ENCODE measurements around the gene KNOP1. TPM values are rescaled to one million over a fixed set of nuclear protein-coding genes. Genes with fewer than 3 reads are reported as not detected.
"Not testable (repeated sequence)": the region's sequence is repeated elsewhere in the genome, so short reads cannot be mapped to it uniquely, and the experiment has no call there.

The KNOP1 gene
- total RNA-seq, 6 experiments from 2014 or later = 3.4 to 9.4 (median 7.3) TPM

DNA sequence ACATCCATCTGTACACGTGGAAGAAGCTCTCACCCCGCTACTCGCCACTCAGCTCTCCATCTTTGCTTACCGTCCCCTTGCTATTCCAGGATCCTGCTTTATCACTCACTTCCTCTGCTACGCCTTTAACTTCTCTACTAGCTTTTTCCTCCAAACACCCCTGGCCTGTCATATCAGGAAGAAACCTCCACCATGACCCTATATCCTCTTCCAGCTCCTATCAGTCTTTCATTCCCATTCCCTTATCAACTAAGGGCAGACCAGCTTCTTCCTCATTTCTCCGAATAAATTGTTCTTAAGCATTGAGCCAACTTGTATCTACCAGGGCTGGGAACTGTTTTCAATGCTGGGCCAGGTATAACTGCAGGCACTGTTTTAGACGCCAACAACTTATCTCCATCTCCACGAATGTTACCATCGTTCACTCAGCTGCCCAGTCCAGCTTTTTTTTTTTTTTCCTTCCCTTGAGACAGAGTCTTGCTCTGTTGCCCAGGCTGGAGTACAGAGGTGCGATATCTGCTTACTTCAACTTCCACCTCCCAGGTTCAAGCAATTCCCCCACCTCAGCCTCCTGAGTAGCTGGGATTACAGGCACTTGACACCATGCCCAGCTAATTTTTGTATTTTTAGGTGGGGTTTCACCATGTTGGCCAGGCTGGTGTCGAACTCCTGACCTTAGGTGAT lies 4.4 kb upstream of the KNOP1 start:
- WGBS (ENCODE audit: insufficient coverage, low coverage, low lambda C conversion rate, missing lambda C conversion rate) = 61% methylated on average over 10 of the region's 11 CpGs
- no peak overlapping the region for H3K4me3 ChIP-seq
- no peak overlapping the region for H3K27ac ChIP-seq
- H3K36me3 ChIP-seq = no peaks in the 10 kb centered on the region
- ATAC-seq (no peak), DNase-seq (no peak)
- H3K9me3 ChIP-seq = no peaks in the 10 kb centered on the region
- TF ChIP-seq, protein P1, sequence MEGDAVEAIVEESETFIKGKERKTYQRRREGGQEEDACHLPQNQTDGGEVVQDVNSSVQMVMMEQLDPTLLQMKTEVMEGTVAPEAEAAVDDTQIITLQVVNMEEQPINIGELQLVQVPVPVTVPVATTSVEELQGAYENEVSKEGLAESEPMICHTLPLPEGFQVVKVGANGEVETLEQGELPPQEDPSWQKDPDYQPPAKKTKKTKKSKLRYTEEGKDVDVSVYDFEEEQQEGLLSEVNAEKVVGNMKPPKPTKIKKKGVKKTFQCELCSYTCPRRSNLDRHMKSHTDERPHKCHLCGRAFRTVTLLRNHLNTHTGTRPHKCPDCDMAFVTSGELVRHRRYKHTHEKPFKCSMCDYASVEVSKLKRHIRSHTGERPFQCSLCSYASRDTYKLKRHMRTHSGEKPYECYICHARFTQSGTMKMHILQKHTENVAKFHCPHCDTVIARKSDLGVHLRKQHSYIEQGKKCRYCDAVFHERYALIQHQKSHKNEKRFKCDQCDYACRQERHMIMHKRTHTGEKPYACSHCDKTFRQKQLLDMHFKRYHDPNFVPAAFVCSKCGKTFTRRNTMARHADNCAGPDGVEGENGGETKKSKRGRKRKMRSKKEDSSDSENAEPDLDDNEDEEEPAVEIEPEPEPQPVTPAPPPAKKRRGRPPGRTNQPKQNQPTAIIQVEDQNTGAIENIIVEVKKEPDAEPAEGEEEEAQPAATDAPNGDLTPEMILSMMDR (IDR thresholded peaks at IDR 0.05) = no peak
- no peak for TF ChIP-seq POLR2A (IDR thresholded peaks at IDR 0.05)
- intact Hi-C loops (cut with DNase I) = no loop called here
- peaks cover 0 to 3% (median 0%) of the 10 kb centered on the region in 4 donors for H3K4me1 ChIP-seq
- H3K27me3 ChIP-seq = no peaks in the 10 kb centered on the region

- Histone ChIP-seq H3K36me3 (peaks cover 0 to 8% (median 0%) of the 10 kb centered on the region in 4 donors), H3K27me3 (no peaks in the 10 kb centered on the region), H3K27ac (peak overlapping the region in 1 of 3 donors; percentile 31), H3K4me1 (peaks cover 0 to 11% (median 3%) of the 10 kb centered on the region in 4 donors), H3K9me3 (no peaks in the 10 kb centered on the region), H3K4me3 (peak overlapping the region; percentile 87 to 96 (median 94))
- peak in 1 of 4 donors; percentile 3 for ATAC-seq
- DNase-seq = no peak
- WGBS (ENCODE audit: insufficient coverage, low coverage, low lambda C conversion rate, missing lambda C conversion rate) = 0% methylated on average over 14 of the region's 21 CpGs
- intact Hi-C loops (cut with DNase I) = no loop called here
- TF ChIP-seq POLR2A (IDR thresholded peaks at IDR 0.05) = no peak
These were observed 568 bp upstream of the KNOP1 start for GRCh38 chr16:19718624-19718965.

DNA sequence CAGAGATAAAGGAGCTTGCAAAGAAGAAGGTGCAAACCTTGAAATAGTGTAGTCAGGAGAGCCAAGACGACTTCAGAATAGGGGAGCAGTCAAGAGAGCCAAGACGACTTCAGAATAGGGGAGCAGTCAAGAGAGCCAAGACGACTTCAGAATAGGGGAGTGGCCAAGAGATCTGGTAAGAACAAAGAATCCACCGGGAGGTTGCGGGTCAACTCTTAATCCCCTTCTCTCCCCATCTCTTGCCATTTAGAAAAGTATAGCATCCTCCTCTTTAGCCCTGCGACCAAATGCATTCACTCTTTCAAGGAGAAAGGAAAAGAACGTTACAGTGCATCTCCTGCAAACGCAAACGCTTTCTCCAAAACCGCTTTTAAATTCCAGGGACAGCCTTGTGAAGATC lies 713 bp downstream of the KNOP1 start:
- no peaks in the 10 kb centered on the region for H3K27me3 ChIP-seq
- H3K4me1 ChIP-seq = peaks cover 0 to 11% (median 3%) of the 10 kb centered on the region in 4 donors
- peak overlapping the region in 2 of 3 donors; percentile 24 to 78 for H3K27ac ChIP-seq
- peak overlapping the region; percentile 87 to 96 (median 94) for H3K4me3 ChIP-seq
- DNase-seq (no peak), ATAC-seq (no peak)
- TF ChIP-seq, protein P1 (IDR thresholded peaks at IDR 0.05) = no peak
- TF ChIP-seq POLR2A (IDR thresholded peaks at IDR 0.05) = no peak
- peaks cover 0 to 9% (median 0%) of the 10 kb centered on the region in 4 donors for H3K36me3 ChIP-seq
- intact Hi-C loops (cut with DNase I) = no loop called here
- no peaks in the 10 kb centered on the region for H3K9me3 ChIP-seq
- 4% methylated on average over 8 of the region's 10 CpGs for WGBS (ENCODE audit: insufficient coverage, low coverage, low lambda C conversion rate, missing lambda C conversion rate)

DNA sequence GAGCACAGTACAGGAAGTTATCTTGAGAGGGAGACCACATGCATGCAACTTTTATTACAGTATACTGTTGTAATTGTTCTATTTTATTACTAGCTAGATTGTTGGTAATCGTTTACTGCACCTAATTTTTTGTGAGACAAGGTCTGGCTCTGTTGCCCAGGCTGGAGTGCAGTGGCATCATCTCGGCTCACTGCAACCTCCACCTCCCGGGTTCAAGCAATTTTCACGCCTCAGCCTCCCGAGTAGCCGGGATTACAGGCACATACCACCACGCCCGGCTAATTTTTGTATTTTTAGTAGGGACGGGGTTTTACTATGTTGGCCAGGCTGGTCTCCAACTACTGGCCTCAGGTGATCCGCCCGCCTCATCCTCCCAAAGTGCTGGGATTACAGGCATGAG lies 1.3 kb downstream of the KNOP1 start:
- ATAC-seq; DNase-seq; intact Hi-C loops (cut with DNase I); H3K36me3 ChIP-seq; H3K9me3 ChIP-seq; H3K27me3 ChIP-seq; H3K27ac ChIP-seq: not testable (repeated sequence)
- WGBS (ENCODE audit: insufficient coverage, low coverage, low lambda C conversion rate, missing lambda C conversion rate) = 80% methylated on average over 10 of the region's 11 CpGs
- H3K4me3 ChIP-seq = peak overlapping the region in 1 of 3 donors; percentile 94
- H3K4me1 ChIP-seq = peaks cover 0 to 11% (median 3%) of the 10 kb centered on the region in 4 donors

DNA sequence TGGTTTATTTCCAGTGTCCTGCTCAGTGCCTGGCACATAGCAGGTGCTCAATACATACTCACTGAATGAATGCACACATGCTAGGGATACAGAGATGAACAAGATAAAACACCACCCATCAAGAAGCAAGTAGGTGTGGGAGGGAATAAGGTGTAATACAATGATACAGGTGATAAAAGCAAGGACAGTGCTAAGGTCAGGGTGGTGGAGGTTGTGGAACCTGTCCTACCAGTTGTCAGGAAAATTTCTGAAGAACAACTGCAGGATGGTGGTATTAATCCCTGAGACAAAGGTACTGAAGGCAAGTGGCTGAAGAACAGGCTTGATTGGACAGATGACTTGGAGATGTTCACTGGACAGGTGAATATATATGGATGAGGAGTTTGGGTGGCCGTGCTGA lies 1.8 kb downstream of the KNOP1 start:
- H3K36me3 ChIP-seq = peaks cover 0 to 9% (median 0%) of the 10 kb centered on the region in 4 donors
- intact Hi-C loops (cut with DNase I) = no loop called here

More for the DNA sequence above, 1.8 kb downstream of the KNOP1 start:
- Histone ChIP-seq H3K4me3 (no peak overlapping the region), H3K27ac (no peak overlapping the region), H3K9me3 (no peaks in the 10 kb centered on the region), H3K27me3 (no peaks in the 10 kb centered on the region), H3K4me1 (peaks cover 0 to 11% (median 3%) of the 10 kb centered on the region in 4 donors)
- WGBS (ENCODE audit: insufficient coverage, low coverage, low lambda C conversion rate, missing lambda C conversion rate) = 100% methylated on average over 1 of the region's 1 CpG
- ATAC-seq (no peak), DNase-seq (no peak)
- no peak for TF ChIP-seq POLR2A (IDR thresholded peaks at IDR 0.05)
- TF ChIP-seq, protein P1 (IDR thresholded peaks at IDR 0.05) = no peak

Measured in right lobe of liver (tissue), 6 donors.